ENCODE measurements around the gene ANO9. TPM values are rescaled to one million over a fixed set of nuclear protein-coding genes. Genes with fewer than 3 reads are reported as not detected.

Gene ANO9
- 1 to 10 TPM in 1 of 4 donors, under 1 TPM in 3; 0.44 to 1.5 (median 0.63) TPM for total RNA-seq

- TF ChIP-seq, protein P1, sequence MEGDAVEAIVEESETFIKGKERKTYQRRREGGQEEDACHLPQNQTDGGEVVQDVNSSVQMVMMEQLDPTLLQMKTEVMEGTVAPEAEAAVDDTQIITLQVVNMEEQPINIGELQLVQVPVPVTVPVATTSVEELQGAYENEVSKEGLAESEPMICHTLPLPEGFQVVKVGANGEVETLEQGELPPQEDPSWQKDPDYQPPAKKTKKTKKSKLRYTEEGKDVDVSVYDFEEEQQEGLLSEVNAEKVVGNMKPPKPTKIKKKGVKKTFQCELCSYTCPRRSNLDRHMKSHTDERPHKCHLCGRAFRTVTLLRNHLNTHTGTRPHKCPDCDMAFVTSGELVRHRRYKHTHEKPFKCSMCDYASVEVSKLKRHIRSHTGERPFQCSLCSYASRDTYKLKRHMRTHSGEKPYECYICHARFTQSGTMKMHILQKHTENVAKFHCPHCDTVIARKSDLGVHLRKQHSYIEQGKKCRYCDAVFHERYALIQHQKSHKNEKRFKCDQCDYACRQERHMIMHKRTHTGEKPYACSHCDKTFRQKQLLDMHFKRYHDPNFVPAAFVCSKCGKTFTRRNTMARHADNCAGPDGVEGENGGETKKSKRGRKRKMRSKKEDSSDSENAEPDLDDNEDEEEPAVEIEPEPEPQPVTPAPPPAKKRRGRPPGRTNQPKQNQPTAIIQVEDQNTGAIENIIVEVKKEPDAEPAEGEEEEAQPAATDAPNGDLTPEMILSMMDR (IDR thresholded peaks at IDR 0.05; ENCODE audit: low read depth): no peak
Measured at GRCh38 chr11:441418-442274, at the start of gene ANO9. Gene ANO9, minus strand, starts transcription at chr11:442011. Its CDS starts 85 bp downstream, at chr11:441926.

- TF ChIP-seq, protein P1 (IDR thresholded peaks at IDR 0.05; ENCODE audit: low read depth): no peak
Measured at GRCh38 chr11:491358-491757, 49.5 kb upstream of the ANO9 start.

DNA sequence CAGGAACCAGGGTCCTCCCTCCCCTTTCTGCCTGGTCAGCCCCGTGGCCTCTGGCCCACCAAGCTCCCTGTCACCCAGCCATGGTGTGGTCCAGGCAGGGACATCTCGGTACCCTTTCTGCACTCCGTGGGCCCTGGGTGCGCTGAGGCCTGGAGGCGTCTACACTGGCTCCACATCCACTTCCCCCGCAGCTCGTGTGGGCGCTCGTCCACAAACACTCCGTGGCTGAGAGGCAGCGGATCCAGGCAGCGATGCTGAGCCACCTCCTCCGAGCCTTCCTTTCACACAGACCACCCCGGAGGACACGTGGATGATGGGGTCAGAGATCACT lies 49.1 kb upstream of the ANO9 start:
- TF ChIP-seq, protein P1 (IDR thresholded peaks at IDR 0.05; ENCODE audit: low read depth): no peak

- TF ChIP-seq, protein P1 (IDR thresholded peaks at IDR 0.05; ENCODE audit: low read depth): no peak
Measured at GRCh38 chr11:490186-490929, 48.5 kb upstream of the ANO9 start.

DNA sequence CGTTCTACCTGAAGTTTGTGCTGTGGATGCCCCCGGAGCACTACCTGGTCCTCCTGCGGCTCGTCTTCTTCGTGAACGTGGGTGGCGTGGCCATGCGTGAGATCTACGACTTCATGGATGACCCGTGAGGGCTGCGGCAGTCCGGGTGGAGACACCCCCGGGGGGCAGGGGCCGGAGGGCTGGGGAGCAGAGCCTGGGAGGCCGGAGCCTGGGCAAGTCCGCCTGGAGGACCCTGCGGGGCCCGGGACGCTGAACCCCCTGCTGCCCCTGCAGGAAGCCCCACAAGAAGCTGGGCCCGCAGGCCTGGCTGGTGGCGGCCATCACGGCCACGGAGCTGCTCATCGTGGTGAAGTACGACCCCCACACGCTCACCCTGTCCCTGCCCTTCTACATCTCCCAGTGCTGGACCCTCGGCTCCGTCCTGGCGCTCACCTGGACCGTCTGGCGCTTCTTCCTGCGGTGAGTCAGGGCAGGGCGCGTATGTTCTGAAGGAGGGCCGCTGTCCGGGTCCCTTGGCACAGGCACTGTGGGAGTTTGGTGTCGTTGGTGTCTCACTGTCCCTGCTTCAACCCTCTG lies 47.9 kb upstream of the ANO9 start:
- TF ChIP-seq, protein P1 (IDR thresholded peaks at IDR 0.05; ENCODE audit: low read depth): no peak

GRCh38 chr11:488992-489391 lies 47.2 kb upstream of the ANO9 start:
- TF ChIP-seq, protein P1 (IDR thresholded peaks at IDR 0.05; ENCODE audit: low read depth): no peak

DNA sequence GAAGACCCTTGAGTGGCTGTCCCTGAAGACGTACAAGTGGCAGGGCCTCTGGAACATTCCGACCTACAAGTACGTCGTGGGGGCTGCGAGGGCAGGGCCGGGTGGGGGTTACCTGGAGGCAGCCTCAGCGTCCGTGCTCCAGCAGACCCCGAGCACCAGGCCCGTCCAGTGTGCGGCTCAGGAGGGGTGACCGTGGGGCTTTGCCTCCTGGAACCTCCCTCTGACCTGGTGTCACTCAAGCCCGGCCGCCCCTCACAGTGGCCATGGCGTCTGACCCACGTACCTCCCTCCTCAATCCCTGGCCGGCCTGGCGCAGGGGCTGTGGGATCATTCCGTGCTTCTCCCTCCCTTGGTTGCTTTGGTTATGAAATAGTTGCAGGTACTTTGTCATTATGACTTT lies 46.8 kb upstream of the ANO9 start:
- TF ChIP-seq, protein P1 (IDR thresholded peaks at IDR 0.05; ENCODE audit: low read depth): no peak
